ENCODE measurements around the gene TM4SF5. TPM values are rescaled to one million over a fixed set of nuclear protein-coding genes. Genes with fewer than 3 reads are reported as not detected.

Gene TM4SF5
- polyA plus RNA-seq, 3 donors = not detected

DNA sequence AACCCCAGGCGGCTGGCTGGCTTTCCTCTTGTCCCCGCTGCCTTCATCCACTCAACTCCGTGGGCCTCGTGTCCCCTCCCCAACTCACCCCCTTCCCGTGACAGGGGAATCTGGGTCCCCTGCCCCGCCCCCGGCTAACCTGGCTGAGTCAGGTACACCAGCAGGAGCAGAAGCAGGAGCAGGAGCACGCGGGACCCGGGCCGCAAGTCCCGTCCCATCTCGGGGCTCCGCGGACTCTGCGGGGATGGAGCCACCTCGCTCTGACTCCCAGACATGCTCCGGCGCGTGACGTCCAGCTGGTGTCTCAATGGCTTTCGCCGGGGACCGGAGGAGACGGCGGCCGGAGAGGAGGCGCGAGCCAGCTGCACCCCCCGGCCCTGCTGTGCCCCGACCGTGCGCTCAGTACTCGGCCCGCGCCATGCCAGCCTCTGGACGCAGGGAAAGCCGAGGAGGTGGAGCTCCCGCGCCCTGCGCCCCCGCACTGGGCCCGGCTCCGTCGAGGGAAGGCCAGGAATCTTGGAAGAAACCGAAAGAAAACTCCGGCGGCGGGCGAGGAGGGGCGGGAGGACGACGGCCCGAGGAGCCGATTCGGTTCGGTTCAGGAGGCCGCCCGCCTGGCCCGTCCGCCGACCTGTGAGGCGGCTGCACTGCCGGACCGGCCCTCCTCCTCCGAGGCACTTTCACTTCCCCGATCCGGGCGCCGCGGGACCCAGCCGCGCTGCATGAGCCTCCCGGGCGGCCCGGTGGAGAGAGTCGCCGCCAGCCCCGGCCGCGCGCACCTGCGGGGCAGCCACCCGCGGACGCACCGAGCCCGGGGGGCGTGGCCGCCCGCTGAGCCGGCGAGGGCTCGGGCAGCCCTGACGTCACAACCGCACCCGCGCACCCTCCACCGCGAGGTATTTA is 32.3 kb upstream of the TM4SF5 start, which contains the start of the genes CXCL16 and ZMYND15:
CXCL16 (minus strand) TSS at position 807 of the 903 bp plus-strand sequence; CDS start at position 218, 589 bp downstream.
ZMYND15 (plus strand) TSS at position 712 of the 903 bp plus-strand sequence. CDS start 716 bp downstream, outside the sequence.
- under 1% methylated on average over 100 of the region's 100 CpGs for WGBS (ENCODE audit: insufficient coverage)
- Histone ChIP-seq H3K4me2 (replicated peaks; ENCODE audit: extremely low read depth, low read length, poor library complexity, severe bottlenecking) (peak within 1 kb of the TSS; percentile 71), H3K9me3 (replicated peaks in 1 of 2; ENCODE audit: control insufficient read depth in 1 of 2, insufficient read depth in 1 of 2, low read length in 2 of 2) (no peaks in the 10 kb centered on the region), H3K4me3 (replicated peaks in 1 of 3; ENCODE audit: low read depth in 2 of 3, low read length in 3 of 3) (peak within 1 kb of the TSS; percentile 46 to 78 (median 76)), H3K4me1 (ENCODE audit: control insufficient read depth in 1 of 2, insufficient read depth in 2 of 2, low read length in 2 of 2) (peaks cover 46 to 56% of the 10 kb centered on the region in 2 donors), H4K20me1 (ENCODE audit: insufficient read depth, low read length) (no peaks in the 10 kb centered on the region), H2AFZ (ENCODE audit: insufficient read depth, low read depth, low read length, poor library complexity, severe bottlenecking) (no peak within 1 kb of the TSS), H3K36me3 (replicated peaks in 1 of 2; ENCODE audit: control insufficient read depth in 1 of 2, insufficient read depth in 2 of 2, low read length in 2 of 2) (peaks cover 0 to 8% of the 10 kb centered on the region in 2 donors), H3K27ac (ENCODE audit: low read depth in 1 of 2, low read length in 2 of 2) (peak within 1 kb of the TSS; percentile 57 to 79), H3K9ac (ENCODE audit: insufficient read depth, low read length, poor library complexity, severe bottlenecking) (peak within 1 kb of the TSS; percentile 80), H3K79me2 (ENCODE audit: insufficient read depth, low read length) (no peaks in the 10 kb centered on the region), H3K27me3 (ENCODE audit: control insufficient read depth in 2 of 2, insufficient read depth in 2 of 2, low read length in 2 of 2) (peaks cover 3 to 52% of the 10 kb centered on the region in 2 donors)
- intact Hi-C loops (cut with micrococcal nuclease) = loop anchor here (2.0 to 5.0 kb wide), 2 partner anchors 38 to 51 kb away; no protein-coding TSS in a partner anchor
- Mint-ChIP-seq H3K27me3 (ENCODE audit: low read depth in 3 of 3) (peaks cover 41 to 60% (median 50%) of the 10 kb centered on the region in 3 donors), H3K4me3 (peak within 1 kb of the TSS; percentile 95 to 99), H3K4me1 (peaks cover 47% of the 10 kb centered on the region), H3K9me3 (peaks cover 0 to 18% (median 8%) of the 10 kb centered on the region in 7 donors), H3K36me3 (peaks cover 42 to 43% of the 10 kb centered on the region in 2 donors), H3K27ac (peak within 1 kb of the TSS; percentile 68 to 96 (median 89))
- TF ChIP-seq, protein P1, sequence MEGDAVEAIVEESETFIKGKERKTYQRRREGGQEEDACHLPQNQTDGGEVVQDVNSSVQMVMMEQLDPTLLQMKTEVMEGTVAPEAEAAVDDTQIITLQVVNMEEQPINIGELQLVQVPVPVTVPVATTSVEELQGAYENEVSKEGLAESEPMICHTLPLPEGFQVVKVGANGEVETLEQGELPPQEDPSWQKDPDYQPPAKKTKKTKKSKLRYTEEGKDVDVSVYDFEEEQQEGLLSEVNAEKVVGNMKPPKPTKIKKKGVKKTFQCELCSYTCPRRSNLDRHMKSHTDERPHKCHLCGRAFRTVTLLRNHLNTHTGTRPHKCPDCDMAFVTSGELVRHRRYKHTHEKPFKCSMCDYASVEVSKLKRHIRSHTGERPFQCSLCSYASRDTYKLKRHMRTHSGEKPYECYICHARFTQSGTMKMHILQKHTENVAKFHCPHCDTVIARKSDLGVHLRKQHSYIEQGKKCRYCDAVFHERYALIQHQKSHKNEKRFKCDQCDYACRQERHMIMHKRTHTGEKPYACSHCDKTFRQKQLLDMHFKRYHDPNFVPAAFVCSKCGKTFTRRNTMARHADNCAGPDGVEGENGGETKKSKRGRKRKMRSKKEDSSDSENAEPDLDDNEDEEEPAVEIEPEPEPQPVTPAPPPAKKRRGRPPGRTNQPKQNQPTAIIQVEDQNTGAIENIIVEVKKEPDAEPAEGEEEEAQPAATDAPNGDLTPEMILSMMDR (IDR thresholded peaks at IDR 0.05) = no peak
- DNase-seq = peak; percentile 70 to 76 (median 70)

GRCh38 chr17:4740025-4740351 is 31.7 kb upstream of the TM4SF5 start:
- H3K27me3 Mint-ChIP-seq (ENCODE audit: low read depth in 3 of 3) = peaks cover 47 to 66% (median 51%) of the 10 kb centered on the region in 3 donors
- peaks cover 36 to 37% of the 10 kb centered on the region in 2 donors for H3K36me3 Mint-ChIP-seq
- Histone ChIP-seq H2AFZ (ENCODE audit: insufficient read depth, low read depth, low read length, poor library complexity, severe bottlenecking) (no peak overlapping the region), H3K36me3 (replicated peaks in 1 of 2; ENCODE audit: control insufficient read depth in 1 of 2, insufficient read depth in 2 of 2, low read length in 2 of 2) (peaks cover 0 to 2% of the 10 kb centered on the region in 2 donors), H3K27ac (ENCODE audit: low read depth in 1 of 2, low read length in 2 of 2) (peak overlapping the region in 1 of 2 donors; percentile 79), H3K4me1 (ENCODE audit: control insufficient read depth in 1 of 2, insufficient read depth in 2 of 2, low read length in 2 of 2) (peaks cover 41 to 50% of the 10 kb centered on the region in 2 donors), H4K20me1 (ENCODE audit: insufficient read depth, low read length) (no peaks in the 10 kb centered on the region), H3K4me3 (replicated peaks in 1 of 3; ENCODE audit: low read depth in 2 of 3, low read length in 3 of 3) (peak overlapping the region; percentile 29 to 78 (median 46)), H3K9ac (ENCODE audit: insufficient read depth, low read length, poor library complexity, severe bottlenecking) (peak overlapping the region; percentile 80), H3K4me2 (replicated peaks; ENCODE audit: extremely low read depth, low read length, poor library complexity, severe bottlenecking) (peak overlapping the region; percentile 71), H3K79me2 (ENCODE audit: insufficient read depth, low read length) (no peaks in the 10 kb centered on the region), H3K27me3 (ENCODE audit: control insufficient read depth in 2 of 2, insufficient read depth in 2 of 2, low read length in 2 of 2) (peaks cover 7 to 58% of the 10 kb centered on the region in 2 donors), H3K9me3 (replicated peaks in 1 of 2; ENCODE audit: control insufficient read depth in 1 of 2, insufficient read depth in 1 of 2, low read length in 2 of 2) (no peaks in the 10 kb centered on the region)
- H3K9me3 Mint-ChIP-seq = peaks cover 0 to 18% (median 8%) of the 10 kb centered on the region in 7 donors
- intact Hi-C loops (cut with micrococcal nuclease) = loop anchor here in 1 of 2 donors (5.0 kb wide), 1 partner anchor 37 kb away; no protein-coding TSS in a partner anchor
- peak overlapping the region; percentile 51 to 86 (median 70) for H3K27ac Mint-ChIP-seq
- H3K4me1 Mint-ChIP-seq = peaks cover 44% of the 10 kb centered on the region
- H3K4me3 Mint-ChIP-seq = peak overlapping the region; percentile 85 to 89
- WGBS (ENCODE audit: insufficient coverage) = 17% methylated on average over 4 of the region's 13 CpGs
- TF ChIP-seq, protein P1 (IDR thresholded peaks at IDR 0.05) = no peak
- DNase-seq = no peak
